NB4 (cell line): ENCODE data around the gene HOXB3.

Experiments used
- DNase-seq: peaks from one replicate; pipeline ENCODE4 v3.0.0; 2010; ENCODE audit warnings: low read depth
- H3K4me3 ChIP-seq: one replicate; pipeline ENCODE4 v1.5.1; 2011; ENCODE audit warnings: mild to moderate bottlenecking, low read depth, low read length, moderate library complexity
- CTCF ChIP-seq: IDR thresholded peaks from one replicate; pipeline ENCODE4 v1.5.1; 2012; ENCODE audit warnings: low read depth, low read length
- MAX ChIP-seq: IDR thresholded peaks from 2 replicates; pipeline ENCODE4 v1.6.1; 2011; ENCODE audit warnings: low read depth, low read length
- MYC ChIP-seq: IDR thresholded peaks from 2 replicates; pipeline ENCODE4 v1.6.1; 2011; ENCODE audit warnings: low read depth, low read length
- POLR2A ChIP-seq: IDR thresholded peaks from 2 replicates; pipeline ENCODE4 v1.6.1; 2011; ENCODE audit warnings: mild to moderate bottlenecking; ENCODE audit not compliant: insufficient read length; ENCODE audit errors: extremely low read depth

The HOXB3 gene

GRCh38 chr17:48625495-48626244 lies 35.6 kb upstream of the HOXB3 start:
- peak; percentile 53 for DNase-seq
- peak overlapping the region; percentile 46 for H3K4me3 ChIP-seq
- TF ChIP-seq MAX (peak; percentile 69), POLR2A (peak; percentile 20), MYC (peak; percentile 73; the same call in 1 of the 2 replicates), CTCF (no peak)

GRCh38 chr17:48624544-48625494 lies 34.8 kb upstream of the HOXB3 start:
- DNase-seq: peak; percentile 56
- H3K4me3 ChIP-seq: peak overlapping the region; percentile 46
- TF ChIP-seq MYC: peak; percentile 67; the same call in 1 of the 2 replicates
- TF ChIP-seq CTCF: no peak
- TF ChIP-seq MAX: peak; percentile 39
- peak; percentile 78 for TF ChIP-seq POLR2A

- no peak overlapping the region for H3K4me3 ChIP-seq
- DNase-seq: no peak
- no peak for TF ChIP-seq POLR2A
- TF ChIP-seq MYC: no peak
- TF ChIP-seq CTCF: no peak
- TF ChIP-seq MAX: no peak
Measured at GRCh38 chr17:48624118-48624517, 34.1 kb upstream of the HOXB3 start.

- DNase-seq: no peak
- TF ChIP-seq MAX: no peak
- TF ChIP-seq POLR2A: no peak
- no peak for TF ChIP-seq MYC
- TF ChIP-seq CTCF: no peak
- no peak overlapping the region for H3K4me3 ChIP-seq
Measured at GRCh38 chr17:48623583-48623982, 33.5 kb upstream of the HOXB3 start.

- DNase-seq: no peak
- H3K4me3 ChIP-seq: no peak overlapping the region
- TF ChIP-seq POLR2A (no peak), MAX (no peak), CTCF (no peak), MYC (no peak)
Measured at GRCh38 chr17:48622857-48623256, 32.8 kb upstream of the HOXB3 start.
